ENCODE results near the gene SRP68.

DNA sequence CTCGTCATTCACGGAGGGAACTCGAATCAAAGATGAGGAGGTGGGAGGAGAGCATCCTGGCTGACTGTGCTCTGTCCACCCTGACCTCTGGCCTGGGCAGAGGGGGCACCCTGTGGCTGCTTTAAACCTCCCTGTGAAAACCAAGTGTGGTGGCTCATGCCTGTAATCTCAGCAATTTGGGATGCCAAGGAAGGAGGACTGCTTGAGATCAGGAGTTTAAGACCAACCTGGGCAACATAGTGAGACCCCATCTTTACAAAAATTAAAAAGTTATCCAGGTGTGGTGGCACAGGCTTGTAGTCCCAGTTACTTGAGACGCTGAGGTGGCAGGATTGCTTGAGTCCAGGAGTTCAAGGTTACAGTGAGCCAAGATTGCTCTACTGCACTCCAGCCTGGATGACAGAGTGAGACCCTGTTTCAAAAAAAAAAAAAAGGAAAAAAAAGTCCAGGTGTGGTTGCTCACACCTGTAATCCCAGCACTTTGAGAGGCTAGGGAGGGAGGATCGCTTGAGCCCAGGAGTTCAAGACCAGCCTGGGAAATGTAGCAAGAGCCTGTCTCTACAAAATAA is 77.4 kb downstream of the SRP68 start:
- TF ChIP-seq, protein P1, sequence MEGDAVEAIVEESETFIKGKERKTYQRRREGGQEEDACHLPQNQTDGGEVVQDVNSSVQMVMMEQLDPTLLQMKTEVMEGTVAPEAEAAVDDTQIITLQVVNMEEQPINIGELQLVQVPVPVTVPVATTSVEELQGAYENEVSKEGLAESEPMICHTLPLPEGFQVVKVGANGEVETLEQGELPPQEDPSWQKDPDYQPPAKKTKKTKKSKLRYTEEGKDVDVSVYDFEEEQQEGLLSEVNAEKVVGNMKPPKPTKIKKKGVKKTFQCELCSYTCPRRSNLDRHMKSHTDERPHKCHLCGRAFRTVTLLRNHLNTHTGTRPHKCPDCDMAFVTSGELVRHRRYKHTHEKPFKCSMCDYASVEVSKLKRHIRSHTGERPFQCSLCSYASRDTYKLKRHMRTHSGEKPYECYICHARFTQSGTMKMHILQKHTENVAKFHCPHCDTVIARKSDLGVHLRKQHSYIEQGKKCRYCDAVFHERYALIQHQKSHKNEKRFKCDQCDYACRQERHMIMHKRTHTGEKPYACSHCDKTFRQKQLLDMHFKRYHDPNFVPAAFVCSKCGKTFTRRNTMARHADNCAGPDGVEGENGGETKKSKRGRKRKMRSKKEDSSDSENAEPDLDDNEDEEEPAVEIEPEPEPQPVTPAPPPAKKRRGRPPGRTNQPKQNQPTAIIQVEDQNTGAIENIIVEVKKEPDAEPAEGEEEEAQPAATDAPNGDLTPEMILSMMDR (conservative IDR thresholded peaks at IDR 0.05; ENCODE audit: low read length), result no peak
- no peak for TF ChIP-seq EZH2phosphoT487 (IDR thresholded peaks at IDR 0.05; ENCODE audit: borderline replicate concordance)
